CD4-positive, alpha-beta T cell treated with Interleukin-1 beta for 1 hour (primary cell): ENCODE data around the gene BBX.

Experiments used
- DNase-seq, 2 donors: peaks; one replicate each; pipeline ENCODE4 v3.0.0-alpha.2; 2020 to 2022

The BBX gene

DNA sequence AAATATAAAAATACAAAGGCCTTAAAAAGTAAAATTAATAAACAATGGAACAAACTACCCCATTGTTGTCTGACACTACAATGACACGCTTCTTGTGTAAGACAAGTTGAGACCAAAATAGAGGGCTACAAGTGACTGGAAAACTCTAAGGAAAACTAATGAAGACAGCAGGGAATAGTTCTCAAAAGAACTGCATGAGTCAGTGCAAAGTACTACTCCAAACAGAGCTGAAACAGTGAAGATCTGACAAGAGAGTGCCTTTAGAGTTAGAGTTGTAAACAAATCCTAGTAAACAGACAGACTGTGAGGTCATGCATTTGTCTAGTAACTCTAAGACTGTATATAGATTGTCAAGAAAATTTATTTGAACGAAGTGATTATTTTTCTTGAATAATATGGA, 233.9 kb downstream of the BBX start:
- DNase-seq = no peak

GRCh38 chr3:107757140-107757539, 234.4 kb downstream of the BBX start:
- no peak for DNase-seq

- DNase-seq = no peak
Measured at GRCh38 chr3:107760144-107760543, 237.4 kb downstream of the BBX start.

GRCh38 chr3:107761391-107761790, 238.6 kb downstream of the BBX start:
- no peak for DNase-seq

- no peak for DNase-seq
Measured at GRCh38 chr3:107765524-107765923, 242.8 kb downstream of the BBX start.

DNA sequence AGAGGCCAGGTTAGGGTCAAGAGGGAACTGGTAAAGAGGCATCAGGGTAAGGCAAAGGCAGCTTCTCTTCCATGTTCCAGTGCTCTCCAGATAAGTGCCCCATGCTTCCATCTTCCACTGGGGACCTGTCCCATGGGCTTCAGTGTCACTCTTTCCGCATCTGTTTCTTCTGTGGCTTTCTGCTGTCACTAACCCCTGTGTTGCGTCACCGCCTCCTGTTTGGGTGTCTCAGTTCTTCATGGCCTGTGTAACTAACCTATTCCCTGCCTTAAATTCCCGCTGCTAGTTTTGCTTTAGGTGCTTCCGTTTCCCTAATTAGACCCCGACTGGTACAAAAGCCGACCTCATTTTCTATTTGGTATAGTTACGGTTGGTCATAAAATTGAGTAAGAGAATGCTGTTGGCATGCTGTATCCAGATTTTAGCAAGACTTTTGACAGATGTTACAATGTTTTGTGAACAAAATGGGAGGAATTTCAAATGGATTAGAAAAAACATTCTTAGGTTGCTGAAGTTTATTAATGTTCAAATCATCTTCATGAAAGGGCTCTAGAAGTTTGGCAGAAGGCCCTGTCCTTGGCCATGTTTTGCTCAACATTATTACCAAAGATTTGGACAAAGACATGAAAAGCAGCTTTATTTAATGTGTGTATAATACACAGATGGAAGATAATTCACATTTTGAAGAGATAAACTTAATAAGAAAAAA, 245.3 kb downstream of the BBX start:
- DNase-seq = no peak

- DNase-seq = no peak
Measured at GRCh38 chr3:107769882-107770281, 247.1 kb downstream of the BBX start.

- DNase-seq = no peak
Measured at GRCh38 chr3:107772016-107772415, 249.3 kb downstream of the BBX start.

GRCh38 chr3:107775974-107776373, 253.2 kb downstream of the BBX start:
- no peak for DNase-seq

GRCh38 chr3:107781253-107781652, 258.5 kb downstream of the BBX start:
- no peak for DNase-seq

GRCh38 chr3:107782054-107782453, 259.3 kb downstream of the BBX start:
- DNase-seq = no peak

- no peak for DNase-seq
Measured at GRCh38 chr3:107790612-107791011, 267.9 kb downstream of the BBX start.

GRCh38 chr3:107791027-107791426, 268.3 kb downstream of the BBX start:
- DNase-seq = no peak

GRCh38 chr3:107791450-107791849, 268.7 kb downstream of the BBX start:
- DNase-seq = no peak

- DNase-seq = no peak
Measured at GRCh38 chr3:107794664-107795443, 272.1 kb downstream of the BBX start.

DNA sequence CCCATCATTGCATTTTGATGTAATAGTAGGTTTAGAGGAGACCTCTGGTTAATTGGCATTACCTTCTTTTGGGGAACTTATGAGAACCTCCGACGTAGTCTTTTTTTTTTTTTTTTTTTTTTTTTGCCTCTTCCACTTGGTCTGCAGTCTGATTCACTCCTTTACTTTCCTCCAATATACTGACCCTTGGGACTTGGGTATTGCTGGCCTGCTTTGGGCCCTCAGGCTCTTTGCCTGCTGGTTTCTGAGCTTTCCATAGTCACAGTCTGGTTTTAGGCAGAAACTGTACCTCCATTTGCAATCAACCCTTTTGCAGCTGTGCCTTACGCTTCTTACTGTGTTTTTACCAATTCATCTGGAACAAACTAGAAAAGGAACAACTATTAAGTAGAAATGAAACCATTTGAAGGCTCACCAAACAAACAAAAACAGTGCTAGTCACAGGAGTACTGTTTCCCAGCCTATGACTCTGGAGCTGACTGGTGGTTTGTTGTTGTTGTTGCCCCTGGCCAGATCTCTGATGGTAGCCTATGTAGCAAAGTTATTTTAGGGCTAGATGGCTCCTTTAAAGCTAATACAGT, 272.8 kb downstream of the BBX start:
- no peak for DNase-seq

- DNase-seq = peak in 1 of 2 donors; percentile 6
Measured at GRCh38 chr3:107796791-107797190, 274.0 kb downstream of the BBX start.

DNA sequence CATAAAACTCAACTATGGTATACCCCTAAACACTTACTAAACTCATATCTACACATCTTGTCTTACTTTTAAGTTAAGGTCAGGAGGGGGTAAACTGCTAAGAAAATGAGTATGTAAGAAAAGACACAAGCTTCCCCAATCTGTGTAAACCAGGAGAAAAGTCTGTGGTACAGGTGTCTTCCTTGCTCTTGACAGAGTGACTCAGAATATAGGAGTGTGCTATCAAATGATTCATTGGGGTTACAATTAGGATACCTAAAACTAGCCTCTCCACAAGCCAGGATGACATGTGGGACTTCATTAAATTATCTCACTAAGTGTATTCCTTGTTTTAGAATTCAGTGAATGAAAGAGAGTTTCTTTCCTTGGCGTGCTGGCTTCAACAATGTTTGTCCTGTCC, 274.8 kb downstream of the BBX start:
- DNase-seq = no peak

GRCh38 chr3:107798381-107798780, 275.6 kb downstream of the BBX start:
- no peak for DNase-seq

DNA sequence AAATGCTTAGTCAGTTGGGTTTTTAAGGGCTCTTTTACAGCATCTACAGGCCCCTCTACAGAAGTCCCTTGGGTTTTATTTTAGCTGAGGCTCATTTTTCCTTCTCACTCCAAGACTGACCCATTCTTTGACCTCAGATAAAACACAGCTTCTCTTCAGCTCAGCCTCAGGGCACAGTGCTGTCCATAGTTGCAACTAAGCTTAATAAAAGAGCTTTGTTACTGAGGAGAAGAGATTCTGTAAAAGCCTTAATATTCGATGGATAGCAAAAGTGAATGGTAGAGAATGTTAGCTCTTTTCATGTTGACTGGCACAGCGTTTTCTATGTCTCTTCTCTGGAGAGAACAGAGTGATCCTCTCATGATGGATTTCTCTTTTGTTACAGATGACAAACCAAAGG, 277.9 kb downstream of the BBX start:
- no peak for DNase-seq

DNA sequence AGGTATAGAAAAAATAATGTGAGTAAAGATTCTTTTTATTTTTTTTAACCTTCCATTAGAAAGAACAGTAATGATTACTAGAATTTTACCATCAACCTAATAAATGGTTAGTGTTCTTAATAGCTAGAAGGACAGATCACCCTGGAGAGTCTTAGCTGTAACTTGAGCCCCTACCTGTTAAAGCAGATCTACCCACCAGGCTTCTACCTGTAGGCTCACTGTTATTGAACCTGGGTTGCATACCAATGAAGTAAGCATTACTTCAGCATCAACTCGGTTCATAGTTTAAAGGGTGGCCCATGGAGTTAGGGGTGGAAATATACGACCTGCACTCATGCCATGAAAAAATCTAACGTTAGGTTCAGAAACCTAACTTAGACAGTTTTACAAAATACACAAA, 280.4 kb downstream of the BBX start:
- DNase-seq = no peak

- DNase-seq = no peak
Measured at GRCh38 chr3:107806021-107806420, 283.3 kb downstream of the BBX start.

GRCh38 chr3:107806536-107806935, 283.8 kb downstream of the BBX start:
- DNase-seq = no peak
